Liver (tissue), 9 donors: Measurements from ENCODE around the gene CCR7. TPM values are rescaled to one million over a fixed set of nuclear protein-coding genes. Genes with fewer than 3 reads are reported as not detected.

ENCODE experiments used
- DNase-seq: peaks from one replicate; pipeline ENCODE4 v3.0.0-alpha.2; 2017; ENCODE audit warnings: low spot score
- H3K27ac ChIP-seq, 2 donors: one replicate each; pipeline ENCODE4 v1.7.0; 2013; ENCODE audit warnings: inconsistent platforms in 2 of 2, low read length in 2 of 2, control low read depth in 1 of 2, low read depth in 1 of 2, mild to moderate bottlenecking in 1 of 2
- H3K27me3 ChIP-seq, 4 donors: one replicate each; pipeline versions ENCODE4 v1.6.1 to v1.7.0; 2013; ENCODE audit warnings: low read length in 3 of 4, inconsistent platforms in 1 of 4, mild to moderate bottlenecking in 1 of 4, moderate library complexity in 1 of 4; ENCODE audit not compliant: control insufficient read depth in 4 of 4, insufficient read depth in 4 of 4
- H3K36me3 ChIP-seq, 4 donors: one replicate each; pipeline versions ENCODE4 v1.6.1 to v1.7.0; 2013; ENCODE audit warnings: low read length in 3 of 4, mild to moderate bottlenecking in 3 of 4, low read depth in 1 of 4, moderate library complexity in 1 of 4; ENCODE audit not compliant: control insufficient read depth in 4 of 4, insufficient read depth in 3 of 4
- H3K4me1 ChIP-seq, 4 donors: one replicate each; pipeline versions ENCODE4 v1.6.1 to v1.7.0; 2013; ENCODE audit warnings: low read length in 3 of 4, mild to moderate bottlenecking in 3 of 4, moderate library complexity in 1 of 4; ENCODE audit not compliant: control insufficient read depth in 4 of 4, insufficient read depth in 4 of 4
- H3K4me3 ChIP-seq, 3 donors: one replicate each; pipeline versions ENCODE4 v1.6.1 to v1.7.0; 2013; ENCODE audit warnings: low read length in 3 of 3, control low read depth in 1 of 3, low read depth in 1 of 3, mild to moderate bottlenecking in 1 of 3
- H3K9ac ChIP-seq, 2 donors: one replicate each; pipeline ENCODE4 v1.7.0; 2013; ENCODE audit warnings: low read length in 2 of 2, mild to moderate bottlenecking in 2 of 2, moderate library complexity in 2 of 2, control low read depth in 1 of 2, low read depth in 1 of 2
- H3K9me3 ChIP-seq, 4 donors: one replicate each; pipeline versions ENCODE4 v1.6.1 to v1.7.0; 2013; ENCODE audit warnings: low read length in 3 of 4; ENCODE audit not compliant: control insufficient read depth in 4 of 4
- ATF3 ChIP-seq: IDR thresholded peaks from 2 replicates; pipeline ENCODE4 v1.6.1; 2016; ENCODE audit warnings: antibody characterized with exemption
- CTCF ChIP-seq: fragments of 150-350 bp; IDR thresholded peaks from 2 replicates; pipeline ENCODE4 v1.5.1; 2017; ENCODE audit warnings: improper control_type of control experiment, low read depth, low read length; ENCODE audit not compliant: missing input control
- EGR1 ChIP-seq, 2 donors: IDR thresholded peaks; 2 replicates each; pipeline ENCODE4 v1.6.1; 2016 to 2018; ENCODE audit warnings: antibody characterized with exemption in 2 of 2, low read depth in 2 of 2
- HNF4A ChIP-seq, 2 donors: conservative IDR thresholded peaks; 2 replicates each; pipeline ENCODE4 v1.6.1; 2016; ENCODE audit warnings: antibody characterized with exemption in 2 of 2, mild to moderate bottlenecking in 2 of 2
- HNF4G ChIP-seq: IDR thresholded peaks from 2 replicates; pipeline ENCODE4 v1.6.1; 2016; ENCODE audit warnings: antibody characterized with exemption
- JUND ChIP-seq, 2 donors: IDR thresholded peaks; 2 replicates each; pipeline ENCODE4 v1.6.1; 2016; ENCODE audit warnings: antibody characterized with exemption in 2 of 2
- RAD21 ChIP-seq, 2 donors: IDR thresholded peaks; 2 replicates each; pipeline ENCODE4 v1.6.1; 2016; ENCODE audit warnings: antibody characterized with exemption in 2 of 2, mild to moderate bottlenecking in 2 of 2
- RXRA ChIP-seq, 2 donors: IDR thresholded peaks; 2 replicates each; pipeline ENCODE4 v1.6.1; 2017 to 2018; ENCODE audit warnings: antibody characterized with exemption in 2 of 2, mild to moderate bottlenecking in 1 of 2
- YY1 ChIP-seq: IDR thresholded peaks from 2 replicates; pipeline ENCODE4 v1.6.1; 2016; ENCODE audit warnings: antibody characterized with exemption, mild to moderate bottlenecking
- ZBTB33 ChIP-seq: IDR thresholded peaks from 2 replicates; pipeline ENCODE4 v1.6.1; 2016; ENCODE audit warnings: antibody characterized with exemption
- WGBS: extraction: QIAGEN DNeasy Blood & Tissue Kit; methylation state at CpG from one replicate; pipeline ENCODE4 v1.1.7; 2013; 5-methylcytosine and 5-hydroxymethylcytosine counted together
- polyA plus RNA-seq, 2 donors: library from polyadenylated mRNA; stranded (reverse) in 1 of 2; unstranded in 1 of 2; fragments of 200-250 nt in 1 of 2; fragments of >200 nt in 1 of 2; fragmentation: Nextera tagmentation in 1 of 2; extraction: Ambion mirVana in 1 of 2; gene quantifications; one replicate each; pipeline versions ENCODE4 v1.2.1 to v1.2.3, GENCODE V29; 2013 to 2015
- total RNA-seq, 2 donors: library from RNA; depleted of rRNA; stranded (reverse); fragments of >200 nt; gene quantifications; one replicate each; pipeline ENCODE4 v1.2.3, GENCODE V29; 2014
- TF ChIP-seq, protein P1 (sequence below): IDR thresholded peaks from 2 replicates; pipeline ENCODE4 v1.6.1; 2016; ENCODE audit warnings: antibody characterized with exemption
- TF ChIP-seq, protein P2 (sequence below): IDR thresholded peaks from 2 replicates; pipeline ENCODE4 v1.6.1; 2016; ENCODE audit warnings: antibody characterized with exemption, mild to moderate bottlenecking
- donor health status: healthy.
- donor health status: healthy.
- donor health status: healthy.
- donor health status: healthy.
- donor health status: healthy.

The CCR7 gene
- total and polyA plus RNA-seq, 4 donors, result 0.08 to 0.89 (median 0.28) TPM

DNA sequence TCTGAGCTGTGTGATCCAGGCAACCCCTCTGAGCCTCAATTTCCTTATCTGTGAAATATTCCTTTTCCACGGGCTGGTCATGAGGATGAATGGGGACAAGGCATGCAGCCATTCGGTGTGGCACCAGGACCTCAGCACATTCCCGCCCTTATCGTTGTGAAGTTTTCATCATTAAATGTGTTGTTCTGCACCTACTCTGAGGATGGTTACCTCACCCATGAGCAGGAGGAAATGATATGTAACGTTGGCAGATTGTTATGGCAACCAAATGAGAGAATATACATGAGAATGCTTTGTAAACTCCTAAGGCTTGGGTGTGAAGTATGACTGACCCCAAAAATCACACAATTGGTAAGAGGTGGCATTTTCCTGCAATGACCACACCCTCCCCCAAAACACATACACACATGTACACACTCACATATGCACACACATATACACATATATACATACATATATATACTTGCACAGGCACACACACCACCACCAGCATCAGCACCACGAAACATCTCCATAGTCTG lies 42.8 kb upstream of the CCR7 start (continued):
- no peak for TF ChIP-seq HNF4A (conservative IDR thresholded peaks at IDR 0.05)

GRCh38 chr17:40607641-40608040 lies 42.4 kb upstream of the CCR7 start:
- no peak overlapping the region for H3K27ac ChIP-seq
- no peaks in the 10 kb centered on the region for H3K36me3 ChIP-seq
- H3K4me3 ChIP-seq, result no peak overlapping the region
- DNase-seq, result no peak
- no peak for TF ChIP-seq YY1
- TF ChIP-seq, protein P1, sequence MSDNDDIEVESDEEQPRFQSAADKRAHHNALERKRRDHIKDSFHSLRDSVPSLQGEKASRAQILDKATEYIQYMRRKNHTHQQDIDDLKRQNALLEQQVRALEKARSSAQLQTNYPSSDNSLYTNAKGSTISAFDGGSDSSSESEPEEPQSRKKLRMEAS, result no peak
- no peak for TF ChIP-seq ATF3
- TF ChIP-seq HNF4G, result no peak
- no peak for TF ChIP-seq ZBTB33
- no peak for TF ChIP-seq JUND (IDR thresholded peaks at IDR 0.05)
- no peak for TF ChIP-seq EGR1 (IDR thresholded peaks at IDR 0.05; ENCODE audit: low read depth in 2 of 2)
- no peak for TF ChIP-seq RAD21 (IDR thresholded peaks at IDR 0.05)
- TF ChIP-seq RXRA (IDR thresholded peaks at IDR 0.05), result no peak
- TF ChIP-seq CTCF, result no peak
- TF ChIP-seq, protein P2, sequence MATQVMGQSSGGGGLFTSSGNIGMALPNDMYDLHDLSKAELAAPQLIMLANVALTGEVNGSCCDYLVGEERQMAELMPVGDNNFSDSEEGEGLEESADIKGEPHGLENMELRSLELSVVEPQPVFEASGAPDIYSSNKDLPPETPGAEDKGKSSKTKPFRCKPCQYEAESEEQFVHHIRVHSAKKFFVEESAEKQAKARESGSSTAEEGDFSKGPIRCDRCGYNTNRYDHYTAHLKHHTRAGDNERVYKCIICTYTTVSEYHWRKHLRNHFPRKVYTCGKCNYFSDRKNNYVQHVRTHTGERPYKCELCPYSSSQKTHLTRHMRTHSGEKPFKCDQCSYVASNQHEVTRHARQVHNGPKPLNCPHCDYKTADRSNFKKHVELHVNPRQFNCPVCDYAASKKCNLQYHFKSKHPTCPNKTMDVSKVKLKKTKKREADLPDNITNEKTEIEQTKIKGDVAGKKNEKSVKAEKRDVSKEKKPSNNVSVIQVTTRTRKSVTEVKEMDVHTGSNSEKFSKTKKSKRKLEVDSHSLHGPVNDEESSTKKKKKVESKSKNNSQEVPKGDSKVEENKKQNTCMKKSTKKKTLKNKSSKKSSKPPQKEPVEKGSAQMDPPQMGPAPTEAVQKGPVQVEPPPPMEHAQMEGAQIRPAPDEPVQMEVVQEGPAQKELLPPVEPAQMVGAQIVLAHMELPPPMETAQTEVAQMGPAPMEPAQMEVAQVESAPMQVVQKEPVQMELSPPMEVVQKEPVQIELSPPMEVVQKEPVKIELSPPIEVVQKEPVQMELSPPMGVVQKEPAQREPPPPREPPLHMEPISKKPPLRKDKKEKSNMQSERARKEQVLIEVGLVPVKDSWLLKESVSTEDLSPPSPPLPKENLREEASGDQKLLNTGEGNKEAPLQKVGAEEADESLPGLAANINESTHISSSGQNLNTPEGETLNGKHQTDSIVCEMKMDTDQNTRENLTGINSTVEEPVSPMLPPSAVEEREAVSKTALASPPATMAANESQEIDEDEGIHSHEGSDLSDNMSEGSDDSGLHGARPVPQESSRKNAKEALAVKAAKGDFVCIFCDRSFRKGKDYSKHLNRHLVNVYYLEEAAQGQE, result no peak
- peaks cover 0 to 3% (median 2%) of the 10 kb centered on the region in 4 donors for H3K4me1 ChIP-seq
- WGBS, result 87% methylated on average over 5 of the region's 5 CpGs
- H3K27me3 ChIP-seq, result no peaks in the 10 kb centered on the region
- no peak overlapping the region for H3K9ac ChIP-seq
- no peaks in the 10 kb centered on the region for H3K9me3 ChIP-seq
